SK-N-MC (cell line): Measurements from ENCODE around the gene MLPH.

Experiments used
- EZH2 ChIP-seq: fragments of 200-600 bp; sonication (generic); IDR thresholded peaks from one replicate; pipeline ENCODE4 v1.6.1; 2017; ENCODE audit warnings: antibody characterized with exemption
- FOXP2 ChIP-seq: optimal IDR thresholded peaks from 2 replicates; pipeline ENCODE3; 2011; ENCODE audit warnings: mild to moderate bottlenecking, moderate library complexity; ENCODE audit not compliant: insufficient read depth; ENCODE audit errors: extremely low read length, control extremely low read depth
- POLR2AphosphoS5 ChIP-seq: IDR thresholded peaks from 2 replicates; pipeline ENCODE4 v1.6.1; 2012; ENCODE audit warnings: mild to moderate bottlenecking, low read depth, low read length, borderline replicate concordance

DNA sequence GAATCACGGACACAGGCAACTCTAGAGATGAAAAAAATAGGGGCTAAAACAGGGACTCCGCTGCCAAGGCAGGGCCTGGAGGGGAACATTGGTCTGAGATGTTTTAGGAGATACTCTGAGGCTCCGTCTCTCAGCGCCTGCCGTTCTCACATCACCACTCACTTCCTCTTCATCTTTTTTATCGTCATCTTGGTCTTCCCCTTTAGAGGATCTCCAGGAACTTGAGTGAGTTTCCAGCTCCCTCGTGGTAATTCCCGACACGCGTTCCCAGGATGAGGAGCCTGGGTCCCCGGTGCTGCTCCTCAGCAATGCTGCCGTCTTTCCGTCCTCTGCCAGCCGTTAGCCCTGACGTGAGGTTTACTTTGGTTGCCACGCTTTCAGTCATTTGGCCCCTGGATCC lies 16.1 kb downstream of the MLPH start:
- no peak for TF ChIP-seq EZH2
- no peak for TF ChIP-seq POLR2AphosphoS5
- TF ChIP-seq FOXP2 = no peak
